Measurements from ENCODE around the gene LDLRAP1.

LDLRAP1 gene

DNA sequence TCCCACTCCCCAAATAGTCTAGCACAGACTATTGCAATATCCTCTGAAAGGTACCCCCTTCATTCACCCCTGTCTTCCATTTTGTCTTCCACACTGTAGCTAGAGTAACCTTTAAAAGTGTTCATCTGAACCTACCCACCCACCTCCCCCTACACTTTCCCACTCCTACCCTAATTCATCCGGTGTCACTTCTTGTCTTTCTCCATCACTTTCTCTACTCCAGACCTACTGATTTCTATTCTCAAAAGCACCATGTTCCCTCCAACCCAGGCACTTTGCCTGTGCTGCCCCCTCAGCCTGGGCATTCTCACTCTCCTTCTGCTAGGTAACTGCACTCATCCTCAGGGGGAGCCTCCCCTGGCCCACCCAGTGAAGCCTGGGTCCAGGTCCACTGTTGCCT, 68.4 kb downstream of the LDLRAP1 start:
- TF ChIP-seq, protein P1, sequence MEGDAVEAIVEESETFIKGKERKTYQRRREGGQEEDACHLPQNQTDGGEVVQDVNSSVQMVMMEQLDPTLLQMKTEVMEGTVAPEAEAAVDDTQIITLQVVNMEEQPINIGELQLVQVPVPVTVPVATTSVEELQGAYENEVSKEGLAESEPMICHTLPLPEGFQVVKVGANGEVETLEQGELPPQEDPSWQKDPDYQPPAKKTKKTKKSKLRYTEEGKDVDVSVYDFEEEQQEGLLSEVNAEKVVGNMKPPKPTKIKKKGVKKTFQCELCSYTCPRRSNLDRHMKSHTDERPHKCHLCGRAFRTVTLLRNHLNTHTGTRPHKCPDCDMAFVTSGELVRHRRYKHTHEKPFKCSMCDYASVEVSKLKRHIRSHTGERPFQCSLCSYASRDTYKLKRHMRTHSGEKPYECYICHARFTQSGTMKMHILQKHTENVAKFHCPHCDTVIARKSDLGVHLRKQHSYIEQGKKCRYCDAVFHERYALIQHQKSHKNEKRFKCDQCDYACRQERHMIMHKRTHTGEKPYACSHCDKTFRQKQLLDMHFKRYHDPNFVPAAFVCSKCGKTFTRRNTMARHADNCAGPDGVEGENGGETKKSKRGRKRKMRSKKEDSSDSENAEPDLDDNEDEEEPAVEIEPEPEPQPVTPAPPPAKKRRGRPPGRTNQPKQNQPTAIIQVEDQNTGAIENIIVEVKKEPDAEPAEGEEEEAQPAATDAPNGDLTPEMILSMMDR (IDR thresholded peaks at IDR 0.05; ENCODE audit: low read depth, low read length), result no peak
- TF ChIP-seq EZH2phosphoT487 (IDR thresholded peaks at IDR 0.05; ENCODE audit: low read depth), result no peak
- H3K4me1 ChIP-seq (ENCODE audit: low read length), result peaks cover 23% of the 10 kb centered on the region

DNA sequence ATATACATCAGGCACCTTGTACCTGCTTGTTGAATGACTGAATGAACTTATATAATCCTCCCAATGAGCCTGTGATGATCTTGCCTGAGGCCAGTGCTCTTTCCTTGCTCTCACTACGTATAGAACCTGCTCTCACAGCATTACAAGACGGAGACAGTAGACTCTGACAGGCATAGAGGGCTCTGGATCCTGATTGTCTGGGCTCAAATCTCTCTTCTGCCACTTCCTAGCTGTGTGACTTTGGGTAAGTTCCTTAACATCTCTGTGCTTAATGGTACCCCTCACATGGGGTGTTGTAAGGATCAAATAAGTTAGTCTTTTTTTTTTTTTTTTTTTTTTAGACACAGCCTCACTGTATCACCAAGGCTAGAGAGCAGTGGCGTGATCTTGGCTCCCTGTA, 69.0 kb downstream of the LDLRAP1 start:
- Histone ChIP-seq H3K27me3 (ENCODE audit: low read depth, low read length) (peaks cover 60% of the 10 kb centered on the region), H3K36me3 (replicated peaks; ENCODE audit: low read depth, low read length) (no peaks in the 10 kb centered on the region), H4K20me1 (ENCODE audit: insufficient read depth, low read length) (no peaks in the 10 kb centered on the region; the same call in 1 of the 2 replicates), H3K27ac (ENCODE audit: low read length) (no peak overlapping the region), H3K9me3 (ENCODE audit: insufficient read depth, low read length) (no peaks in the 10 kb centered on the region), H3K4me2 (ENCODE audit: low read length) (no peak overlapping the region), H3K79me2 (ENCODE audit: low read length) (no peaks in the 10 kb centered on the region), H3K4me1 (ENCODE audit: low read length) (peaks cover 20% of the 10 kb centered on the region), H2AFZ (ENCODE audit: low read depth, low read length) (no peak overlapping the region), H3K9ac (ENCODE audit: low read length) (no peak overlapping the region), H3K4me3 (ENCODE audit: low read length) (no peak overlapping the region)
- TF ChIP-seq, protein P1 (IDR thresholded peaks at IDR 0.05; ENCODE audit: low read depth, low read length), result no peak
- TF ChIP-seq EZH2phosphoT487 (IDR thresholded peaks at IDR 0.05; ENCODE audit: low read depth), result no peak

More for the DNA sequence above, 68.4 kb downstream of the LDLRAP1 start:
- Histone ChIP-seq H3K9ac (ENCODE audit: low read length) (no peak overlapping the region), H3K27ac (ENCODE audit: low read length) (no peak overlapping the region), H3K27me3 (ENCODE audit: low read depth, low read length) (peaks cover 66% of the 10 kb centered on the region), H3K9me3 (ENCODE audit: insufficient read depth, low read length) (no peaks in the 10 kb centered on the region), H2AFZ (ENCODE audit: low read depth, low read length) (no peak overlapping the region), H4K20me1 (ENCODE audit: insufficient read depth, low read length) (no peaks in the 10 kb centered on the region; the same call in 1 of the 2 replicates), H3K4me3 (ENCODE audit: low read length) (no peak overlapping the region), H3K4me2 (ENCODE audit: low read length) (no peak overlapping the region), H3K79me2 (ENCODE audit: low read length) (no peaks in the 10 kb centered on the region), H3K36me3 (replicated peaks; ENCODE audit: low read depth, low read length) (no peaks in the 10 kb centered on the region)

DNA sequence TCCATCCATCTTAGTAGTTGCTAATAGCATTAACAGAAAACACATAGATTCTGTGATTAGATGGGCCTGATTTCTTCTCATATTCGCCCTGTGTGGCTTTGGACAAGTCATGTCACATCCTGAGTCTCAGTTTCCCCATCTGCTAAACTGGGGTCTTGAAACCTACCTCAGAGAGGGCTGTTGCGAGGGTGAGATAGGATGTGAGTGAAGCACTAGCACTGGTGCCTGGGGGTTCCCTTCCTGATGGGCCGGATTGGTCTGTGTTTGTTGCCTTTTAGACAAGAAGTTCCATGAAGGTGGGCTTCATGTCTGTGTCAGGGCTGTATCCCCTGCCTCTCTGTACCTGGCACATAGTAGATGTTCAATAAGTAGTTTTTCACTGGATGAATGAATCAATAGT, 69.7 kb downstream of the LDLRAP1 start:
- Histone ChIP-seq H3K9me3 (ENCODE audit: insufficient read depth, low read length) (no peaks in the 10 kb centered on the region), H3K79me2 (ENCODE audit: low read length) (no peaks in the 10 kb centered on the region), H3K27ac (ENCODE audit: low read length) (no peak overlapping the region), H2AFZ (ENCODE audit: low read depth, low read length) (no peak overlapping the region), H3K4me2 (ENCODE audit: low read length) (no peak overlapping the region), H3K9ac (ENCODE audit: low read length) (no peak overlapping the region), H3K27me3 (ENCODE audit: low read depth, low read length) (peaks cover 60% of the 10 kb centered on the region), H4K20me1 (ENCODE audit: insufficient read depth, low read length) (no peaks in the 10 kb centered on the region; the same call in 1 of the 2 replicates), H3K36me3 (replicated peaks; ENCODE audit: low read depth, low read length) (no peaks in the 10 kb centered on the region), H3K4me1 (ENCODE audit: low read length) (peaks cover 19% of the 10 kb centered on the region), H3K4me3 (ENCODE audit: low read length) (no peak overlapping the region)
- TF ChIP-seq, protein P1 (IDR thresholded peaks at IDR 0.05; ENCODE audit: low read depth, low read length), result no peak
- no peak for TF ChIP-seq EZH2phosphoT487 (IDR thresholded peaks at IDR 0.05; ENCODE audit: low read depth)

DNA sequence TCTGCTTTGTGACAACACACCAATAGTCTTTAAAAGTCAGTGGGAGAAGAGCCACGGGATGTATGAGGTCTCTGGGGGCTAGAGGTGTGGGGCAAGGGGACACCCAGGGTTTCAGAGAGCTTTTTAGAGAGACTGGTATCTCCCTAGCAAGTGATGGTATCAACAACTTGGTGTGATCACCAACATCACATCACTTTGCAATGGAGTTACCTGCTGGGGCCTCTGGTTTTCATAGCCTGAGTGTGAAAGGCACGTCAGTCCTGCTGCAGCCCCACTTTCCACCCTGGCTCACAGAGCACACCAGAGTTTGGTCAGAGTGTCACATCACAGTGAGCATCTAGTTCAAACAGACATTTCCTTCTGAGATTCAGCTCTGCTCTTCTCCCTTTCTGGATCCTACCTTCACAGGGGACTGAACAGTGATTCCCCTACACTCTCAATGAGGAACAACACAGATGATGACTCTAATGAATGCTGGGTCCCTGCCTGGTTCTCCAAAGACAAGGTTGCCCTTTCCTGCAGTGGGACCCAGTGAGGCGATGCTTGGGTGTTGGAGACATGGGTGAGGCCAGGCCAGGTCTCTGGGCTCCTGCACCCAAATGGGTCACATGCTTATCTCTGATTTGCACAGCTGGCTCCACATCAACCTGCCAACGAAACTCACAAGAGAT, 71.2 kb downstream of the LDLRAP1 start:
- peaks cover 19% of the 10 kb centered on the region for H3K4me1 ChIP-seq (ENCODE audit: low read length)
- no peak overlapping the region for H3K27ac ChIP-seq (ENCODE audit: low read length)
- no peak overlapping the region for H3K4me3 ChIP-seq (ENCODE audit: low read length)
- no peaks in the 10 kb centered on the region; the same call in 1 of the 2 replicates for H4K20me1 ChIP-seq (ENCODE audit: insufficient read depth, low read length)
- H2AFZ ChIP-seq (ENCODE audit: low read depth, low read length), result no peak overlapping the region
- no peaks in the 10 kb centered on the region for H3K36me3 ChIP-seq (replicated peaks; ENCODE audit: low read depth, low read length)
- H3K9ac ChIP-seq (ENCODE audit: low read length), result no peak overlapping the region
- H3K27me3 ChIP-seq (ENCODE audit: low read depth, low read length), result peaks cover 64% of the 10 kb centered on the region
- H3K79me2 ChIP-seq (ENCODE audit: low read length), result no peaks in the 10 kb centered on the region
- H3K9me3 ChIP-seq (ENCODE audit: insufficient read depth, low read length), result no peaks in the 10 kb centered on the region
- no peak for TF ChIP-seq EZH2phosphoT487 (IDR thresholded peaks at IDR 0.05; ENCODE audit: low read depth)
- TF ChIP-seq, protein P1 (IDR thresholded peaks at IDR 0.05; ENCODE audit: low read depth, low read length), result no peak
- 0 out of 2 replicates have a peak overlapping the region, but pooled peaks have one; percentile 77 for H3K4me2 ChIP-seq (ENCODE audit: low read length)

All from OCI-LY3 (cell line).